ENCODE results near the gene HIPK2.

DNA sequence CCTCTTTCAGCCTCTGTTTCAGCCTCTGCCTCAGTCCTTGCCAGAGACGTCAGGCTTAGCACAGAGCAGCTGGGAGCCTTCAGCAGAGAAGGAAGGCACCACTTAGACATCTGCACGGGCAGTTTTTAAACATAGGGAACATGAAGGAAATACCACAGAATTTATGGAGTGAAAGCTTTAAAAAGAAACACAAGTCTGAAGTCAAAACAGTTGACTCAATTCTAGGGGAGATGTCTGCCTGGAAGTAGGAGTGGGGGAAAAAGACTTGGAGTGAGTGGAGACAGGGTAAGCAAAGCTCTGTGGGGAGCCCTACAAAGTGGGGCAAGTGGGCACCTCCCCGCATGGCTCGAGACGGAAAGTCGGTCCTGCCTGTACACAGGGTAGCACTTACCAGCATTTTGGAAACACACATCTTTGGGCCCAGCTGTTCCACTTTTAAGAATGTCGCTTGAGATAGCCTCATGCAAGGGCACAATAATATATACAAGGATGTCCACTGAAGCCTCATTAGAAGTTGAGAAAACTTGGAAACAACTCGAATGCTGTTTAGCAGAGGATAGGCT, 46.2 kb upstream of the HIPK2 start:
- TF ChIP-seq, protein P1, sequence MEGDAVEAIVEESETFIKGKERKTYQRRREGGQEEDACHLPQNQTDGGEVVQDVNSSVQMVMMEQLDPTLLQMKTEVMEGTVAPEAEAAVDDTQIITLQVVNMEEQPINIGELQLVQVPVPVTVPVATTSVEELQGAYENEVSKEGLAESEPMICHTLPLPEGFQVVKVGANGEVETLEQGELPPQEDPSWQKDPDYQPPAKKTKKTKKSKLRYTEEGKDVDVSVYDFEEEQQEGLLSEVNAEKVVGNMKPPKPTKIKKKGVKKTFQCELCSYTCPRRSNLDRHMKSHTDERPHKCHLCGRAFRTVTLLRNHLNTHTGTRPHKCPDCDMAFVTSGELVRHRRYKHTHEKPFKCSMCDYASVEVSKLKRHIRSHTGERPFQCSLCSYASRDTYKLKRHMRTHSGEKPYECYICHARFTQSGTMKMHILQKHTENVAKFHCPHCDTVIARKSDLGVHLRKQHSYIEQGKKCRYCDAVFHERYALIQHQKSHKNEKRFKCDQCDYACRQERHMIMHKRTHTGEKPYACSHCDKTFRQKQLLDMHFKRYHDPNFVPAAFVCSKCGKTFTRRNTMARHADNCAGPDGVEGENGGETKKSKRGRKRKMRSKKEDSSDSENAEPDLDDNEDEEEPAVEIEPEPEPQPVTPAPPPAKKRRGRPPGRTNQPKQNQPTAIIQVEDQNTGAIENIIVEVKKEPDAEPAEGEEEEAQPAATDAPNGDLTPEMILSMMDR (IDR thresholded peaks at IDR 0.05) = no peak
- no peak for TF ChIP-seq POLR2A (IDR thresholded peaks at IDR 0.05)
